GM12872 (cell line): ENCODE results near the gene HRC.

Source experiments
- CTCF ChIP-seq: IDR thresholded peaks from 3 replicates; pipeline ENCODE4 v1.5.1; 2011; ENCODE audit warnings: low read depth, mild to moderate bottlenecking, low read length, moderate library complexity; ENCODE audit not compliant: insufficient read depth

HRC gene

GRCh38 chr19:49110567-49110966, 44.6 kb downstream of the HRC start:
- no peak for TF ChIP-seq CTCF

GRCh38 chr19:49109569-49110233, 45.5 kb downstream of the HRC start:
- TF ChIP-seq CTCF, result no peak

- no peak for TF ChIP-seq CTCF
These were observed 46.1 kb downstream of the HRC start for GRCh38 chr19:49109051-49109450.

- no peak for TF ChIP-seq CTCF
These were observed 47.4 kb downstream of the HRC start for GRCh38 chr19:49107625-49108459.

GRCh38 chr19:49106648-49107135, 48.5 kb downstream of the HRC start:
- TF ChIP-seq CTCF, result peak; percentile 91

- no peak for TF ChIP-seq CTCF
These were observed 50.8 kb downstream of the HRC start for GRCh38 chr19:49104229-49104864.

GRCh38 chr19:49103331-49104085, 51.7 kb downstream of the HRC start:
- no peak for TF ChIP-seq CTCF
